A549 treated with GW870086 at 1 μM for 4 hours (cell line): ENCODE measurements around the gene BIN1. TPM values are rescaled to one million over a fixed set of nuclear protein-coding genes. Genes with fewer than 3 reads are reported as not detected.

Experiments used
- total RNA-seq: library from RNA; stranded (reverse); fragments of 200-300 nt; extraction: Qiagen RNA extraction; gene quantifications from 5 replicates; pipeline ENCODE4 v1.2.3, GENCODE V29; 2022; ENCODE audit warnings: low read depth

Gene BIN1
- total RNA-seq: 29.1 to 32.6 TPM (median 30.5 TPM) in 5 replicates

GRCh38 chr2:127106991-127107621 is at the start of gene BIN1:
BIN1 (minus strand) TSS chr2:127107154; CDS start chr2:127106943, 211 bp downstream.

Other genes starting within 250 kb of the BIN1 start
- gene TEX51, start 208.3 kb downstream of the BIN1 start, total RNA-seq: not detected in 5 replicates
- 2.7 to 5.2 TPM (median 4.0 TPM) in 5 replicates for gene CYP27C1, start 113.1 kb upstream of the BIN1 start, total RNA-seq
- 44.3 to 46.7 TPM (median 46.0 TPM) in 5 replicates for gene ERCC3, start 187.0 kb upstream of the BIN1 start, total RNA-seq